Measurements from ENCODE around the gene ARHGEF11. TPM values are rescaled to one million over a fixed set of nuclear protein-coding genes. Genes with fewer than 3 reads are reported as not detected.

The ARHGEF11 gene
- total RNA-seq, 1 donor from 2014 or later: 40.5 TPM

DNA sequence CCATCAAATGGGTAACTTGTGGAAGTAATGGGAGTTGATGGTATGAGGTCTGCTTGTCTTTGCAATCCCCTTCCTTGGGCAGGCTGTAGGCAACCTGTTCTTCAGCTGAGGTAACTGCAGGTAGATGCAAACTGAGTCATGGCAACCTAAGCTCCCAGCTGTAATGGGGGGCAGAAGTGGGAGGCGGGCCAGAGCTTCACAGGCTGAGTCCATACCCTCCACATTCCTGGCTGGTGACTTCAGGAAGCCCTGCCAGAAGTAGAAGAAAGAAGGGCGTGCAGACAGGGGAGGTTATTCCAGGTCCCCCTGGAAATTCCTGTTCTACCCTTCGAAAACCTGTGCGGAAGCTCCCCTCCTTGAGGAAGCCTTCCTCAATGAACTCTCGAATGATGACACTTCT lies 44.9 kb downstream of the ARHGEF11 start:
- DNase-seq (ENCODE audit: low spot score): no peak

- DNase-seq (ENCODE audit: low spot score): no peak
Observed at GRCh38 chr1:156999596-157000320, 45.8 kb downstream of the ARHGEF11 start.

DNA sequence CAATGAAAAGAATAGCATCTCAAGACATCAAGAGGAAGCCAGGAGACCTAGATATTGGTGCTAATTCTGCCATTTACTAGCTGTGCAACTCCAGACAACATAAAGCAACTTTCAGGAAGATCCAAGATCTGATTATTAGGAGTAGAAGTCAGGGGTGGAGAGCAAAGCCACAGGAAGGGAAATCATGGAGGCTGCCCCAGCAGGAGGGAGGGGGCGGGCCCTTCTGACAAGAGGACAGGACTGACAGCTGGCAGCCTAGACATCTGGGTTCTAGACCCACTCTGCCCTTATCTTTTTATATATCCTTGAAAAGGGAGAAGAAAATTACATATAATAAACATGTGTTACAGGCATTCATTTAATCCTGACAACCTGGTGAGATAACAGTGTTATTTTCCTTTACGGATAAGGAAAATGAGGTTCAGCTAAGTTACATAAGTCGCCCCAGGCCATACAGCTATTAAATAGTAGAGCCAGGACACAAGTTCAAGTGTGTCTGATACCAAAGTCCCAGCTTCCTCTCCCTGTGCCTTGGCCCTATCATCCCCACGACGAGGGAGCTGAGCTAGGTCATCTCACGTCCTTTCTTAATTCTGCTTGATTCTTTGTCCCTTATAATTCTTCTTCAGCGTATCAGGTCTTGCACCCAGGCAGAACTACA lies 46.6 kb downstream of the ARHGEF11 start:
- no peak for DNase-seq (ENCODE audit: low spot score)

DNA sequence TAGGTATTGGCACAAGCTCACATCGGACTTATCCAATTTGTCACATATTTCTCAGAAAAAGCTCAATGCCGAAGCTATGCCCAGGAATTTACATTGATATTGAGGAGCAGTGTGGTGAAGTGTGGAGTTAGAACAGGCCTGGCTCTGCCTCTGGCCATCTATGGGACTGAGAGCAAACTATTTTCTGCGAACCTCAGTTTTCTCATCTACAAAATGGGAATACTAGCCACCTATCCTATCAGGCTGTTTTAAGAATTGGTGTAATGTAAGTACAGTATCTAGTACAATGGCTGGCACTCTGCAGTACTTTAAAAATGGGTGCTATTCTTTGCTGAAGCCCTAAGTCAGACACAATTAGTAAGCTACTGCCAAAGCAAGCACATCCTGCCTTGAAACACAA lies 47.2 kb downstream of the ARHGEF11 start:
- no peak for DNase-seq (ENCODE audit: low spot score)

DNA sequence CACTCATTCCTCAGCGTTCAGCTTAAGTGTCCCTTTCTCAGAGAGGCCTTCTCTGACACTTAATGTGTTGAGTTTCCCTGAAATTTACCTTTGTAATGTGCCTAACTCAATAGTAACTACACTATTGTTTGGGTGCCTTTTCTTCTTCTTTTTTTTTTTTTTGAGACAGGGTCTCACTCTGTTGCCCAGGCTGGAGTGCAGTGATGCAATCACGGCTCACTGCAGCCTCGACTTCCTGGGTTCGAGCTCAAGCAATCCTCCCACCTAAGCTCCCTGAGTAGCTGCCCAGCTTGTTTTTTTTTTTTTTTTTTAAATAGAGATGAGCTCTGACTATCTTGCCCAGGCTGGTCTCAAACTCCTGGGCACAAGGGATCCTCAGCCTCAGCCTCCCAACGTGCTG lies 50.1 kb downstream of the ARHGEF11 start:
- no peak for DNase-seq (ENCODE audit: low spot score)

DNA sequence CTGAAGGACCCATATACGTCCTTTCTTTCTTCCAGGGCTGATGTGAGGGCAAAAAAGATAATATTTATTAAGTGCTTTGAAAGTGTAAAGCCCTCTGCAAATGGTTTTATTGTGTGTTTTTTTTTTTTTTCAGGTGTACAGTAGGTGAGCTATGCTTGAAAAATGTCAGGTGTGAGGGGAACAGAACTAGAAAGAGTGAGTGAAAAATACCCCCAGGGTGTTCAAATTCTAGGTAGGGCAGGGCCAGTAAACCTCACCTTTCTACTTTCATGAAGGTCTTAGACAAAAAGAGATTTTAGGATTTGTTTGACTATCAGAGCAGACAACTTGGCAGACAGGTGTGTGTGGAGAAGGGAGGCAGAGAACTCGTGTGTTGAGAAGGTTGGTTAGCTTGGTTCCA lies 51.3 kb downstream of the ARHGEF11 start:
- no peak for DNase-seq (ENCODE audit: low spot score)

GRCh38 chr1:156993426-156994147 lies 52.0 kb downstream of the ARHGEF11 start:
- no peak for DNase-seq (ENCODE audit: low spot score)

GRCh38 chr1:156992215-156992614 lies 53.3 kb downstream of the ARHGEF11 start:
- peak; percentile 22 for DNase-seq (ENCODE audit: low spot score)

GRCh38 chr1:156987715-156988114 lies 57.8 kb downstream of the ARHGEF11 start:
- DNase-seq (ENCODE audit: low spot score): no peak

- DNase-seq (ENCODE audit: low spot score): no peak
Observed at GRCh38 chr1:156980551-156980950, 65.0 kb downstream of the ARHGEF11 start.

DNA sequence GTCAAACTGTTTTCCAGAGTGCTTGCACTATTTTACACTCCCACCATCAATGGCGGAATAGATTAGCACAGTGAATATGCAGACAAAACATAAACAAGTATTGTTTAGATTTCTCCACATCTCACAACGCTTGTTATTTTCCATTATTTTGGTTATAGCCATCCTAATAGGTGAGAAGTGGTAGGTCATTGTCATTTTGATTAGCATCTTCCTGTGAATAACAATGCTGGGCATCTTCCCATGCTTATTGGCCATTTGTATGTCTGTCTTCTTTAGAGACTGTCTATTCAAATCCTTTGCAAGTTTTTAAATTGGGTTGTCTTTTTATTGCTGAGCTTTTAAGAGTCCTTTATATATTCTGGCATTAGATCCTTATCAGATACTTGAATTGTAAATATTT lies 70.5 kb downstream of the ARHGEF11 start:
- no peak for DNase-seq (ENCODE audit: low spot score)

DNA sequence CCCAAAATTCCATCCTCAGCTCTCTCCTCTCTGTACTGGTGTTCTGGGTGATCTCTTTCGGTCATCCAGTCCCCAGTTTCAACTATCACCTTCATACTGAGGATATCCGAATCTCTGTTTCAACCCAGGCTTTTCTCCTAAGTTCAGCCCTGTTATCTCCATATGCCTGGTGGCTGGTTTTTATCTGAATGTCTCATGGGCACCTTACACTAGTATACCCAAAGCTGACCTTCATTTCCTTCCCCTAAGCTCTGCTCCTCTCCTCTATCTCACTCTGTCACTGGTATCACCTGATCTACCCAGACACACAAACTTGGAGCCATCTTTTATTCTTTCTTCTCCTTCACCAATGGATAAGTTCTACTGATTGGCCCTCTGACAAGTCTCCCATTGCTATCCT lies 72.1 kb downstream of the ARHGEF11 start:
- DNase-seq (ENCODE audit: low spot score): no peak

DNA sequence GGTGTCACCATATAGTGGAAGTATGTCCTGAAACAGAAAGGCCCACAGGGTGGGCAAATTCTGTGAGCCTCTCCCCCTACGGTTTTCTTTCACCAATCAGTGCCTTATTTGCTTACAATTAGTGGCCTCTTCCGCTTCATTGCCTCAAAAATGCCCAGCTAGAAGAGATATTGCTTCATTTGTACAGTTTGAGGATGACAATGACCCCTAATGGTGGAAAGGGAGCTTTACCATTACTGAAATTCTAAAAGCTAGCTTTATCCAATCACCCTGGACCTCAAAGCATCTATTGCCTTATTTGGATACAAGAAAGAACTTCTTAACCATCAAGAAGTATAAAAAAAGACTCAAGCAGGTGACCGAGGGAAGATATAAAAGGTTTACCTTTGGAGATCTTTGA lies 75.5 kb downstream of the ARHGEF11 start:
- DNase-seq (ENCODE audit: low spot score): no peak

- no peak for DNase-seq (ENCODE audit: low spot score)
Observed at GRCh38 chr1:156969496-156969895, 76.0 kb downstream of the ARHGEF11 start.

GRCh38 chr1:156964441-156964840 lies 81.1 kb downstream of the ARHGEF11 start:
- DNase-seq (ENCODE audit: low spot score): no peak

DNA sequence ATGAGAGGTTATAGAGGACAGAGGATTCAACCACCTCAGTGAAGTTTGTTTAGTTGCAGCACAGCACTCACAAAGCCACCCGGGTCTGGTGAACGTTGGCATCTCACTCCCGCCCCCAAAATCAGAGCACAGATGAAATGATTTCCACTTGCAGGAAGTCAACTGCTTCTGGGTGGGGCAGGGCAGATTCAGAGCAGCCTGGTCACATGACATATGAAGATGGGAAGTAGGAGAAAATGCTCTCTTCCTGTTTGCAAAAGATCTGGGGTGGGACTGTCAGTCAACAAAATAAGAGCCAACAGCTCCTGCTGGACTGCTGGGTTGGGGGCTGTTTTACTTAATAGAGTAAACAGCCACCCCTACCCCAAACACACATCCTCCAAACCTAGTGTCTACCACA lies 81.9 kb downstream of the ARHGEF11 start:
- DNase-seq (ENCODE audit: low spot score): no peak

- DNase-seq (ENCODE audit: low spot score): no peak
Observed at GRCh38 chr1:156961709-156962108, 83.8 kb downstream of the ARHGEF11 start.

- DNase-seq (ENCODE audit: low spot score): no peak
Observed at GRCh38 chr1:156959925-156960324, 85.6 kb downstream of the ARHGEF11 start.

GRCh38 chr1:156959414-156959813 lies 86.1 kb downstream of the ARHGEF11 start:
- no peak for DNase-seq (ENCODE audit: low spot score)

DNA sequence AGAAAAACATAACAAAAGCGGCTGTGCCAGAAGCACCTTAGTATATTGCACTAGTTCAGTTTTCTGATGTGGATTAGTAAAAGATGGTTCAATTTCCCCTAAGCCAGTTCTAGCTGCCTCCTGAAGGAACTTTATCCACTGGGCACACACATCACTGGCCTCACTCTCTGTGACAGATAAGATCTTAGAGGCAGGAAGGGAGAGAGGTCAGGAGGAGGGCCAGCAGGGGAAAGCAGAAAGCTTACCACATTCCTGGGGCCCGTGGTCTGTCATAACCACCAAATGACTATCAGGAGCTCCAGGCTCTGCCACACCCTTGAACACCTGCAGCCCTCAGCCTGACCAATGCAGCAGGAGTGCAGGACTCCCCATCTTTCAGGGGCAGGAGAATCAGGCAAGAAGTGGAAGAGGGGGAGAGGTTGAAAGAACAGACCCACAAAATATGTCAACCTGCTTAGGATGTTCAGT lies 87.3 kb downstream of the ARHGEF11 start:
- no peak for DNase-seq (ENCODE audit: low spot score)

GRCh38 chr1:156957634-156958033 lies 87.9 kb downstream of the ARHGEF11 start:
- no peak for DNase-seq (ENCODE audit: low spot score)

DNA sequence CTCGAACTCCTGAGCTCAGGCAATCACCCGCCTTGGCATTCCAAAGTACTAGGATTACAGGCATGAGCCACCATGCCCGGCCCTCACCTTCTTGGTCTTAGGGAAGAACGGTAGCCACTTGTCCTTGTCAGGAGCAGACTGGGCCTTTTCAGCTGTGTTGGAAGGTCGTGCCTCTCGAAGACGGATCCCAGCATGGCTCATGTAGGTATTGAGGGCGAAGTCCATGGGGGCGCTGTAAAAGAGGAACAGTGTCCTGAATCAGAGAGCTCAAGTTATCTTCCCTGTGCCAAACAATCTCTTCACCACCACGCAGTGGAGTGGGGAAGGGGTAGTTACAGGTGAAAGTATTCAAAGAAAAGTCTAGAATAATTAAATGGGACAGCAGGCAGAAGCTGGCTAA lies 89.2 kb downstream of the ARHGEF11 start:
- DNase-seq (ENCODE audit: low spot score): no peak

DNA sequence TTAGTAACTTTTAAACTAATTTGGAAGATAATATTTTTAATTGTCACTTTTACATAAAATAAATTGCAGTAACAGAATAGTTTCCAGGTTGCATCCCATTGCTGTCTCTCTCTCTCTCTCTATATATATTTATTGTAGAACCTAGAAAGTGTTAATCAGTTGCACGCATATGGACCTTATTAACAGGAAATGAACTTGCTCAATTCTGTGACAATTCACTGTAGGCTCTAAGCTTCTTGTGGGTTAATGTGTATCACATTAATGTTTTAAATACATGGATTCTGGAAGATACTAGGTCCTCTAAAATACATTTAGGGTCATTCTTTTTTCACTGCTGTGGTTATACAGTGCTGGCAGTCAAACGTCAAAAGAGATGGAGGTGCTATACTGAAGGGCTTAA lies 92.0 kb downstream of the ARHGEF11 start:
- no peak for DNase-seq (ENCODE audit: low spot score)

All from mucosa of gallbladder (tissue), 1 donor.